GM12801 (cell line): Measurements from ENCODE around the gene SCUBE2.

ENCODE experiments used
- CTCF ChIP-seq: IDR thresholded peaks from one replicate; pipeline ENCODE4 v1.5.1; 2011; ENCODE audit warnings: control low read depth; ENCODE audit not compliant: insufficient read length; ENCODE audit errors: extremely low read depth

Gene SCUBE2

DNA sequence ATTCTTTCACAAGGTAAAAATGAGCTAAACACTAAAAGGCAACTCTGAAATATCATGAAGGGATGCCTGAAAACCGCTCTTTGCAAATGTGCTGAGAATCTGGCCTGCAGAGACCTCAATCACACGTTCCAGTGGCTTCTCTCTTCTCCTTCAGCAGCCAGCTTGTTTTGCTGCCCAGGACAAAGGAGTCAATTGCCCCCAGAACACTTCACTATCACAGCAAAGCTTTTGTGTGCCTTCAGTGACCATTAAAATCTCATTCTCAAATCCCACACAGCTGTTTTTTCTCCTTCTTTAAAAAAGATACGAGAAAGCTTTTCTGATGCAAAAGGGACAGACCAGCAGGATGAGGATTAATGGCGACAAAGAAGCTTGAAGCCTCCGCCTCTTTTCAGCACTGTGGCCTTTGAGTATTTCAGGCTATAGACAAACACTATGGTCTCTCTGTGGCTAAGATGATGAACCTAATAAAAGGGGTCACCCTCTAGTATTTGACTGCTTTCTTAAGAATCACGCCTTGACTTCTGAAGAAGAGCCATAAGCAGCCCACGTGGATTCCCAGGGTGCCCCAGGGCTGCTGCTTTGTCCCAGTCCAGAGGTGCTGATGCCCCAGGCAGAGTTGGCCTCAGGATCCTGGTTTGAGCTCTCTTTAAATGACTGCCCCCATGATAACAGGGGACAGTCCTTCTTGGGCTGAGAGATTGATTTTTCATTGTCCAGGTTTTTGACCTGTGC is 54.2 kb downstream of the SCUBE2 start:
- TF ChIP-seq CTCF = no peak

DNA sequence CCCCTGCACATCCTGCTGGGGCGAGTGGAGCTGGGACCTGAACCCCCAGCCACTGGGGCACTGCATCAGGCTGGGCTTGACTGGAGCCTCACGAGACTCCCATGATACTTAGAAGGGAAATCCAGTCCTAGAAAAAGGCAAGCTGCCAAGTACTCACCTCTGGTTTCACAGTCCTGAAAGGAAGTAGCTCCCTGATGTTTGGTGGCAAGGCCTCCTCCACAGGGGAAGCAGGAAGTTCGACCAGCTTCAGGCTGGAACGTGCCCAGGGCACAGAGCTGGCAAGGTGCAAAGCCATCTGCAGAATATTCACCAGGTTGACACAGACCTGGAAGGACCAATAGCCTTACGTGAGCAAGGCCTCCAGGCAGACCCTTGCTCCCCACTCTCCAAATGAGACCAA is 60.8 kb downstream of the SCUBE2 start:
- TF ChIP-seq CTCF = no peak

- TF ChIP-seq CTCF = no peak
Measured at GRCh38 chr11:9029422-9029821, 62.0 kb downstream of the SCUBE2 start.

DNA sequence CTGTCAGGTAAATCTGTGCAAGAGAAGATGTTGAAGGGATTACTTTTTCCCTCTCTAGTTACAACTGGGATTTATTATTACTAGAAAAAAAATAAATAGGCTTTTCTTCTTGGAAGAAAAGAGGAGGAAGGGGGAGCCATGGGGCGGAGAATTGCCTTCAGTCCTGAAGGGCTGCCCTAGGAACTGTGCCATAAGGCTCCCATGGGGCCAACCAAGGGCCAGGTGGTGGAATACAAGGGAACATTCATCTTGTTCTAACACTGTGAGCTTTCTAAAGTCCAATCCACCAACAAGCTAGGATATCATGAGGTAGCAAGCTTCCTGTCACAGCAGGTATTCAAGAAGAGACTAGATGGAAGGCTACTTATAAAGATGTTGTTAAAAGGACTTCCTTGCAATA is 62.8 kb downstream of the SCUBE2 start:
- no peak for TF ChIP-seq CTCF

DNA sequence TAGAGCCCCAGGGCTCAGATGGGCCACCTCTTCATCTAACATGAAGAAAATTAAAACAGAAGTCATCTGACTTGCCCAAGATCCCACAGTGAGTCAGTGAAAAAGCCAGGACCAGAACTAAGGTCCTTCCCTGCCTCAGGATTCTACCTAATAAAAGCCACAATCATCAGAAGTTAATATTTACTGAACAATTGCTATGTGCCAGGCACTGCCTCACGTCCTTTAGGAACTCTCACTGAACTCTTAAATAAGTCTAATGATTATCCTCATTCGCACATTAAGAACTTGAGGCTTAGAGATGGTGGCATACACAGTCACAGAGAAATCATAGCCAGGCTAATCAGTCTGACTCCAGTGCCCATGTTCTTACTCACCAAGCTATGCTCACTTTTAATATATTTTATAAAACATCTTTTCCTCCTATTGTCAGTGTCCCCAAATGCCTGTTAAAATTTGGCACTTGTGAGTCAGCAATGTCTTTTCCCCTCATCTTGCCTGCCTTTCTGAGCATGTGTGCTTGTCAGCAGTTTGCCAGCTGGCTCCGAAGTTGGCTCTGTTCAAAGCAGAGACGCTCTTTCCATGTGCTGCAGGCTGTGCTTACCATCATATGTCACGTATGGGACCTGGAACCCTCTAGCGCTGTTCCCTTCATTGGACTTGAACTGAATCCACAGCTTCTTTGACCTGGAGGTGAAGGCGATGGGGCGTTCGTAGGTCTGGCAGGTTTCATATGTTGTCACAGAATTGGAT is 66.1 kb downstream of the SCUBE2 start:
- no peak for TF ChIP-seq CTCF

- no peak for TF ChIP-seq CTCF
Measured at GRCh38 chr11:9022961-9023680, 68.3 kb downstream of the SCUBE2 start.

- TF ChIP-seq CTCF = no peak
Measured at GRCh38 chr11:9020916-9021315, 70.5 kb downstream of the SCUBE2 start.
